NK-92 (cell line): Measurements from ENCODE around the gene ETV3.

Experiments used
- DNase-seq: peaks from one replicate; lab custom pipeline; 2025; ENCODE audit not compliant: unreplicated experiment; lab: John Stamatoyannopoulos, UW

The ETV3 gene

DNA sequence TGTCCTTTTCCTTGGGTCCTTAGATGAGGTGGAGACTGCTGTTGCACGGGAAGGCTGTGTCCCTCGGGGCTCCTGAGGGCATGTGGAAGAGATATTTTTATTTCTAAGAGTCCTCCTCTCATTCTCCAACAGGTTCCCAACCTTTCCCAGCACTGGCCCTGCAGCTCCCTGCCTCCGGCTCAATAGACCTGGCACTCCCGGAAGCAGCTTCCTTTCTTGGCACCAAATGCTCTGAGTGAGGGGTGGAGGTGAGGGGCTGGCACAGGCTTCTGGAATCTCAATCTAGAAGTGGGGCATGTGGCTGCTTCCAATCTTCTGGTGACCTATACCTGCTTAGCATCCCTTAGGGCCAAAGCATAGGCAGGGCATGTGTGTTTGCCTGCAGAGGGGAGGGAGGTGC lies 43.1 kb downstream of the ETV3 start:
- no peak for DNase-seq

DNA sequence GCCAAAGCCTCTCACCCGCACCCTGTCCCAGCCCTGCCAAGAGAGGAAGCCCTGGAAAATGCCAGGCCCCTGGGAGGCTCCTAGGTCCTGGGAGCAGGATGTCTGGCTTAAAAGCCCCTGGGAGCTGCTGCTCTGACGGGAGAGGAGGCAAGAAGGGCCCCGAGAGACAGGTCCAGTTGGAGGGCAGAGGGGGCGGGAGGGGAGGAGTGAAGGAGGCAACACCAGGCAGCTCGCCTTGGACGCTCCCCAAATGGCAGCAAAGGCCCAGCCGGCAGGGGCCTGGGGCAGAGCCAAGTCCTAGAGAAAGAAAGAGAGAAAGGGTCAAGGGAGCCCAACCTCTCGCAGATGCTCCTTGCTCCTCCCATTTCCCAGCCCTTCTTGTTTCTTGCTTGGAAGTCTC lies 45.4 kb downstream of the ETV3 start:
- DNase-seq = no peak

DNA sequence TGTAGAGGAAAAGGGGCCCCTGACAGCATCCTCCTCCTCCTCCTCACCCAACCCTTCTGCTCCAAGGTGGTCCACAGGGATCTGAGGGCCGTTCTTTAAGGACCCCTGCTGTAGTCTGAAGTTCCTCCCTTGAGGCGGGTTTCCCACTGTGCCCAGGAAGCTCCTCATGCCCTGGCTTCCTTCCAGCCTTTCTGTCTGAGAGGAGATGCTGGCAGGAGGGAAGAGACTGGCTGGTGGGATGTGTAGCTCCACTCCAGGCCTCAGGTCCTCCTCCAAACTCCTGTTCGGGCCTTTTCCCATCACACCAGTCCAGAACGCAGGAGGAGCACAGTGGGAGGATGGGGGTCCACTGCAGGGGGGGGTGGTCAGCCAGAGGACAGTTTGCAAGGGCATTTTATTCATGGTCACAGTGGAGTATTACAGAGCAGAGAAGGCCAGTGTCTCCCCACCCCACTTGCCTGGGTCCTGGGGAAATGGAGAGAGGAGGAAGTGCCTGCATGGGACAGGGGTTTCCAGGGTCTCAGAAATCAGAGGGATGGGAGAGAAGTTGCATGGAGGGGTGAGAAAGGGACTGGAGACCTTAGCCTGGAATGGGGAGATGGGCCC lies 46.4 kb downstream of the ETV3 start:
- no peak for DNase-seq

DNA sequence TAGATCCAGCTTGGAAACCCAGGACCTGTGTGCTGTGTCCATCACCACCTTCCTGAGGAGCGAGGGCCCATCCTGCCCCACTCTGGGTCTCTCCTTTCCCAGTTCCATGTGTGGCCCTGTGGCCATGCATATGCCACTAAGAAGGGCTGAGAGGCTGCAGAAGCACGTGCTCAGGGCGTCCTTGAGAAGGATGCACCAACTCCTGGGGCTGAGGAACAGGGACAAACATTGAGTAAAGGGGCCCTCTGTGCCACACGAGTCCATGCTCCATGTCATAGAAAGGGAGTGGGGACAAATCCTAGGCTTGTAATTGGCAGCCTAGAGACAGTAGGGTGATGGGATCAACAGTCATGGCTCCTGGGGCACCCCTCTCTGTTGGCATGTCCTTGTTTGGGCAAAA lies 47.0 kb downstream of the ETV3 start:
- DNase-seq = no peak

DNA sequence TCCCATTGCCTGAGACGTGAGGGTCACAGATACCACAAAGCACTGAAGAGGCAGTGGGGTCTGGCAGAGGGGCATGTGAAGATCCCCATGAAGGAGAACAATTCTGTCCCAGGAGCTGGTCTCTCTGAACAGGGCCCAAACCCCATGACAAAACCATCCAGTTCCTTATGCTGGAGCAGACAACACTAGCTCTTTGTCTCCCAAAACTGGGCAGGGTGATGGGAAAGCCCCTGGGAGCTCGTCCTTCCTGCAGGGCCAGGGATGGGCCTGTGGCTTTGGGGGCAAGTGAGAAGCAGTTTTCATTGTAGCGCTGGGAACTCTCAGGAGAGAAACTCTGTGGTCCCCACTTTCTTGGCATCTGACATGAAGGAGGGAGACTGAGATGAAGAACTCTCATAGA lies 47.4 kb downstream of the ETV3 start:
- no peak for DNase-seq

DNA sequence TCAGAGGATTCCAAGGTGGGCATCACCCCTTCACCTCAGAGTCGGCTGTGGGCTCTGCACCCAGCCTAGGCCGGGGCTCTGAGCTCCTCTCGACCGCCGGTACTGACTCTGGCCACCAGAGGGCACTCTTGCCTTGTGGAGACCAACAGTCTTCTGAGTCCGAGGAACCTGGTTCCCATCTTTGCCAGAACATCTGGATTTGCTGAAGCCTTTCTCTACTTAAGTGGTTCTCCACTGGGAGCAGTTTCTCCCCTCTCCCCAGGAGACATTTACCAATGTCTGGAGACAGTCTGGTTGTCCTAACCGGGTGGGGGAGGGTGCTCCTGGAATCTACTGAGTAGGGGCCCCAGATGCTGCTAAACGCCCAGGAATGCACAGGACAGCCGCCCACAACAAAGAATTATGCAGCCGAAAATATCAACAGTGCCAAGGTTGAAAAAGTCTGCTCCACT lies 48.0 kb downstream of the ETV3 start:
- no peak for DNase-seq

DNA sequence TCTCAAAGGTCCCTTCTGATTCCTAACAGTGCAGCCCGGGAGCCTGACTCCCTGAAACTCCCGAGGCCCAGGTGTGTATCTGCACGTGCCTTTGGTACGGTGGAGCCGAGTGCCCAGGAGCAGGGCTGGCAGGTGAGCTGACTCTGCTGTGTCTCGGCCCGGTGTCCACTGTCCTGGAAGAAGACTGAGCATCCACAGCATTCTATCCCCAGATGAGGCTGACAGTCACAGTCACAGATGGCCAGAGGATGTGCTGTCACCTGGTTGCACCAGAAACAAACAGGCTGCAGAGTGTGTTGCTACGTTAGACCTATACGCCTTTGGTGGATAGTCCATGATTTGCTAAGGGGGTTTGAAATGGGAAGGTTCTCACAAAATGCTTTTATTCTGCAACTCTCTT lies 48.4 kb downstream of the ETV3 start:
- no peak for DNase-seq

DNA sequence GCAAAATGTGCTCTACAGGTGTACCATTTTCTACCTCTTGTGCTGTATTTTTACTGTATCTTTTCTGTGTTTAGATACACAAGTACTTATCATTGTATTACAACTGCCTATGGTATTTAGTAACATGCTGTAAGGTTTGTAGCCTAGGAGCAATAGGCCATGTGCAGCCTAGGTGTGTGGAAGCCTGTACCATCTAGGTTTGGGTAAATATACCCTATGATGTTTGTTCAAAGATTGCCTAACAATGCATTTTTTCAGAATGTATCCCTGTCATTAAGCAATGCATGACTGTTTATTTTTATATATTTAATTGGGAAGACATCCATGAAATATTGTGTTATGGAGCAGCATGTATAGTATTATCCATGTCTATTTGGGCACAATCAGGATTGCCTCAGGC lies 49.6 kb downstream of the ETV3 start:
- DNase-seq = no peak

DNA sequence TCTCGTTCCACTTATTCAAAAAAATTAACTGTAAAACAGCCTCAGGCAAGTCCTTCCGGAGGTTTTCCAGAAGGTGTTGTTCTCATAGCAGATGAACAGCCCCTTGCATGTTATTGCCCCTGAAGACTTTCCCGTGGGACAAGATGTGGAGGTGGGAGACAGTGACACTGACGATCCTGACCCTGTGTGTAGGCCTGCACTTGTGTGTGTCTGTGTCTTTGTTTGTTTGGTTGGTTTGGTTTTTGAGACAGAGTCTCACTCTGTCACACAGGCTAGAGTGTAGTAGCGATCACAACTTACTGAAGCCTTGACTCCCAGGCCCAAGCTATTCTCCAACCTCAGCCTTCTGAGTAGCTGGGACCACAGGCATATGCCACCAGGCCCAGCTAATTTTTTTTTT lies 51.2 kb downstream of the ETV3 start:
- DNase-seq = no peak

DNA sequence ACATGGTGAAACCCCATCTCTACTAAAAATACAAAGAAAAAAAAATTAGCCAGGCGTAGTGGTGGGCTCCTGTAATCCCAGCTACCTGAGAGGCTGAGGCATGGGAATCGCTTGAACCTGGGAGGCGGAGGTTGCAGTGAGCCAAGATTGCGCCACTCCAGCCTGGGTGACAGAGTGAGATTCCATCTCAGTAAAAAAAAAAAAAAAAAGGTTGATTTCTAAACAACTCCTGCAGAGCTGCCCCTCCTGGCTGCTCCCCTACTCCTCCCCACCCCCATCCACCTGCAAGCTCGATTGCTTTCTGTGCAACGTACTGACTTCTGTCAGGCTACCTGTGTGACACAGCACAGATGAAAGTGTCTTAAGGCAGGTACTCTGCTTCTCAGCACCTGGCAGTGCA lies 51.9 kb downstream of the ETV3 start:
- DNase-seq = no peak

DNA sequence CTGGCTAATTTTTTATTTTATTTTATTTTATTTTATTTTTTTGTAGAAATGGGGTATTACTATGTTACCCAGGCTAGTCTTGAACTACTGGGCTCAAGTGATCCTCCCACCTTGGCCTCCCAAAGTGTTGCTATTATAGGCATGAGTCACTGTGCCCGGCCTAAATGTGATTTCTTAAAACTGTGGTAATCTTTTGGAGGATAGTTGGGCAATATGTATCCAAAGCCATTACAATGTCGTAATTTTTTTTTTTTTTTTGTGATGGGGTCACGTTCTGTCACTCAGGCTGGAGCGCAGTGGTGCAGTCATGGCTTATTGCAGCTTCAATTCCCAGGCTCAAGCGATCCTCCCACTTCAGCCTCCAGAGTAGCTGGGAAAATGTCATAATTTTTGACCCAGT lies 52.8 kb downstream of the ETV3 start:
- DNase-seq = no peak

DNA sequence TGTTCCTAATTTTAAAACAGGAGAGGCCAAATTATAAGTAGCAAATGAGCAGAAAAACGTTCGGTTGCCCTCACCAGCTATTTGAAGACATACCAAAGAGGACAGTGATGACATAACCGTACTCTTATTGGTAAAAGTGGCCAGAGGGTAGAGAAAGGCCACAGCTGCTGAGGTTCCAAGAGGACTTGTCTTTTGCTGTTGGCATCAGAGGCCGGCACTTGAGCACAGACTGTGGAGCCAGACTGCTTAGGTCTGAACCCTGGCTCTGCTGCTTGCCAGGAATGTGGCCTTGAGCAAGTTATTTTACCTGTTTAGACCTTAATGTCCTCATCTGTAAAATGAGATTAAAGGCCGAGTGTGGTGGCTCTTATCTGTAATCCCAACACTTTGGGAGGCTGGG lies 53.5 kb downstream of the ETV3 start:
- DNase-seq = no peak

DNA sequence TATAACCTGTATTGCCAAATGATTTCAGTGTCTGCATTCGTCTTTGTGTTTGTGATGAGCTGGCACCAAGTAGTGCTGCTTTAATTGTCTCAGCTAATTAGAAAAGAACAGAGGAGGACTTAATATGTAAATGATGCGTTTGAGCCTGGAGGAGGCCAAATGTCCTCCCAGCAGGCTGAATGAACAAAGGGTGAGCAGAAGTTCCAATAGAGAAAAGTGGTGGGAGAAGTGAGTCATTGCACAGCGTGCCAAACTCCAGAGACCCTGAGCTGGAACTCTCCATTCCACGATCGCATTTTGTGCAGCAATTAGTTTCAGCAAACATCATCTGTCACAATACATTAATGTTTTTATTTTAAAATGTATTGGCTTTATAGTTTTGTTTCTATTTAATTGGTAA lies 56.5 kb downstream of the ETV3 start:
- DNase-seq = no peak

DNA sequence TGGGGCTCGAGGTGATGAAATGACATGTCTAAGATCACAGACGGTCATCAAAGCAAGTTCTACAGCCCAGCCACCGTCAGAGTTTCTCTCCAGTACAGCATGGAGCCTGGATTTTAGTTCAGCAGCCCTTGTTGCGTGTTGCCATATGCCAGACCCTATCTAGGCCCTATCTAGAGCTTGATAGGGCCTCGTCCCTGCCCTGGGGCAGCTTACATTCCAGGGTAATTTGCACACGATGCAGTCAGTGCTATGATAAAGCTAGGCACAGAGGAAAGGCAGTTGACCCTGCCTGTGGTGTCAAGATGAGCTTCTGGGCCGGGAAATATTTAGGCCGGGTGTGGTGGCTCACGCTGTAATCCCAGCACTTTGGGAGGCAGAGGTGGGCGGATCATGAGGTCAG lies 57.5 kb downstream of the ETV3 start:
- no peak for DNase-seq

DNA sequence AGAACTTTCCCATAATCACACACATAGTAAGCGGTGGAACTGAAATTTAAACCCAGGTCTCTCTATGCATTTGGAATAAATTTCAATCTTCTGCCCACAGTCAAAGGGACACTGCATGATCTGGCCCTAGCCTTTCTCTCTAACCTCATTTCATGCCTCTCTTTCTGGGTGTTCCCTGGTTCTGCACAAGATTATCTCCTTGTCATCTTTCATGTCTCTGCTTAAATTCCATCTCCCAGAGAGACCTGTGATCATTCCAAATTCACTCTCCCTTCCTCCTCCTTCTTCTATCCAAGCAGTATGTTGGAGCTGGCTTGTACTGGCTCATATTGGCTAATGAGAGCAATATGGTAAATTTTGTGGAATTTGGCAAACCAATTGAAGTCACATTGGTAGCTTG lies 60.8 kb downstream of the ETV3 start:
- DNase-seq = no peak

DNA sequence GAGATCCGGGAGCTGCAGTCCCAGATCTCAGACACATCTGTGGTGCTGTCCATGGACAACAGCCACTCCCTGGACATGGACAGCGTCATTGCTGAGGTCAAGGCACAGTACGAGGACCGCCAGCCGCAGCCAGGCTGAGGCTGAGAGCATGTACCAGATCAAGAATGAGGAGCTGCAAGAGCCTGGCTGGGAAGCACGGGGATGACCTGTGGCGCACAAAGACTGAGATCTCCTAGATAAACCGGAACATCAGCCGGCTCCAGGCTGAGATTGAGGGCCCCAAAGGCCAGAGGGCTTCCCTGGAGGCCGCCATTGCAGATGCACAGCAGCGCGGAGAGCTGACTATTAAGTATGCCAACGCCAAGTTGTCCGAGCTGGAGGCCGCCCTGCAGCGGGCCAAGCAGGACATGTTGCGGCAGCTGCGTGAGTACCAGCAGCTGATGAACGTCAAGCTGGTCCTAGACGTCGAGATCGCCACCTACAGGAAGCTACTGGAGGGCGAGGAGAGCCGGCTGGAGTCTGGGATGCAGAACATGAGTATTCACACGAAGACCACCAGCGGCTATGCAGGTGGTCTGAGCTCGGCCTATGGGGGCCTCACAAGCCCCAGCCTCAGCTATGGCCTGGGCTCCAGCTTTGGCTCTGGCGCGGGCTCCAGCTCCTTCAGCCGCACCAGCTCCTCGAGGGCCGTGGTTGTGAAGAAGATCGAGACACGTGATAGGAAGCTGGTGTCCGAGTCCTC lies 64.1 kb downstream of the ETV3 start:
- DNase-seq = no peak
